ENCODE results near the gene ARMC2. TPM values are rescaled to one million over a fixed set of nuclear protein-coding genes. Genes with fewer than 3 reads are reported as not detected.
"Not testable (repeated sequence)": the region's sequence is repeated elsewhere in the genome, so short reads cannot be mapped to it uniquely, and the experiment has no call there.

Gene ARMC2
- total RNA-seq, 2 experiments from 2014 or later, result 3.9 to 5.2 TPM

DNA sequence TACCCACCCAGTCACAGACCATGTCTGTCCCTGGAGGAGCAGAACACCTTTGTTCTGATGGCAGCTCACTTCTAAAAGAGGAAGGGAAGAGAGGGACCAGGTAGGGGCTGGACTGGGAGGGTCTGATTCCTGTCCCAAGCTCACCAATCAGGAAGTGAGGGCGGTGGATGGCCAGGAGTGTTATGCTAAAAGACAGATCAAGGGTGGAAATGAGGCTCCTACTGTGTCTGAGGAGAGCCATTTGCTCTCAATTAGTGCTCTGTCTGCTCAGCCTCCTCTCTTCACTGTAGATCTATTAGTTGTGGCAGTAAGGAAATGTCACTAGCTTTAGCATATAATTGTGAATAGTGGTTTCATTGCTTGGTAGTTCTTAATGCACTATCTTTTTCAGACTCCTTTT is 72.5 kb downstream of the ARMC2 start:
- Mint-ChIP-seq H3K9me3 (ENCODE audit: low read depth) (peaks cover 3% of the 10 kb centered on the region), H3K27ac (no peak overlapping the region), H3K36me3 (ENCODE audit: low read depth) (peaks cover 7% of the 10 kb centered on the region), H3K4me3 (no peak overlapping the region), H3K4me1 (peaks cover 33% of the 10 kb centered on the region), H3K27me3 (peaks cover 8% of the 10 kb centered on the region)
- intact Hi-C loops (cut with DNase I, micrococcal nuclease), result loop anchor here (1.0 to 5.0 kb wide), 5 partner anchors 37 to 462 kb away; partner anchors contain the start of gene CD164 (in 1 of the 2)
- no peak for ATAC-seq
- ChIA-PET CTCF (interaction anchor here (0.6 to 1.6 kb wide), 5 partner anchors 17 to 153 kb away, joined by 3 to 4 read pairs (median 4); no protein-coding TSS in a partner anchor), POLR2A (interaction anchor here (0.6 kb wide), 1 partner anchor 174 kb away, joined by 3 read pairs; the partner anchor contains the start of gene SESN1)
- DNase-seq, result no peak

DNA sequence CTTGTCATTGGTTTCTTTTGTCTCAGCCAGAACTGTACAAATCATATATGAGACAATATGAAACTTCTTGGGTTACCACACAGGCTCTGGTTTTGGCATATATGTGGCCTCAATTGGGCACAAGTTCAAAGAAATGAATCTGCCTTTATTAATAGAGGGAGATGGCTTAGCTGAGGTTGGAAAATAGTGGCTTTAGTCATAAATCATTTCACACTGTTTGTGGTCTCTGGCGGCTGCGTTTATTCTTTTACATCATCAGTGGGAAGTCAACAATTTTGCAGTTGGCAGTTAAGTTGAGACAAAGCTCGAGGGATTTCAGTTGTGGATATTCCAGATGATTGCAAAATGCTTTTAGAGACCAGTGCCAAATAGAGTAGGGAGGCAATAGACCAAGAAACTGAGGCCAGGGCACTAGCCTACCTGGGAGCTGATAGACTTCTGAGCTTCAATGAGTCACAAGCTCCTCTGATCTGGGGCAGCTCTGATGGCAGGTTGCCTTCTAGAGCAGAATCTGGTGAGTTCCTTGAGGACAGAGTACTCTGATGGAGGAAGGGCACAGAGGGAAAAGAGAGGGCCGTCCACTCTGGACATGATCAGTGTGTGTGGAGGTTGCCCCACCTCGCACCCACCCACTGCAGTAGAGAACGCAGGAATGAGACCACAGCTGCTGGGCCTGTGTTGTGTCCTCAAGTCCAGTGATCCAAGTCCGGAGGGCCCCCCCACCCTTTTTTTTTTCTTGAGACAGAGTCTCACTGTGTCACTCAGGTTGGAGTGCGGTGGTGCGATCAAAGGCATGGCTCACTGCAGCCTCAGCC is 73.5 kb downstream of the ARMC2 start:
- CTCF ChIA-PET, result interaction anchor here (1.0 to 1.8 kb wide), 6 partner anchors 18 to 152 kb away, joined by 3 to 7 read pairs (median 5); no protein-coding TSS in a partner anchor
- ATAC-seq, result peak; percentile 91
- intact Hi-C loops (cut with DNase I, micrococcal nuclease), result loop anchor here (1.0 to 5.0 kb wide), 5 partner anchors 38 to 461 kb away; partner anchors contain the start of gene CD164 (in 1 of the 2)
- peaks cover 8% of the 10 kb centered on the region for H3K36me3 Mint-ChIP-seq (ENCODE audit: low read depth)
- H3K4me3 Mint-ChIP-seq, result no peak overlapping the region
- DNase-seq, result peak; percentile 58
- H3K27me3 Mint-ChIP-seq, result peaks cover 7% of the 10 kb centered on the region
- H3K4me1 Mint-ChIP-seq, result peaks cover 33% of the 10 kb centered on the region
- POLR2A ChIA-PET, result interaction anchor here (0.6 to 1.0 kb wide), 2 partner anchors 12 to 173 kb away, joined by 3 read pairs; partner anchors contain the start of gene SESN1
- peaks cover 3% of the 10 kb centered on the region for H3K9me3 Mint-ChIP-seq (ENCODE audit: low read depth)
- peak overlapping the region; percentile 26 for H3K27ac Mint-ChIP-seq

DNA sequence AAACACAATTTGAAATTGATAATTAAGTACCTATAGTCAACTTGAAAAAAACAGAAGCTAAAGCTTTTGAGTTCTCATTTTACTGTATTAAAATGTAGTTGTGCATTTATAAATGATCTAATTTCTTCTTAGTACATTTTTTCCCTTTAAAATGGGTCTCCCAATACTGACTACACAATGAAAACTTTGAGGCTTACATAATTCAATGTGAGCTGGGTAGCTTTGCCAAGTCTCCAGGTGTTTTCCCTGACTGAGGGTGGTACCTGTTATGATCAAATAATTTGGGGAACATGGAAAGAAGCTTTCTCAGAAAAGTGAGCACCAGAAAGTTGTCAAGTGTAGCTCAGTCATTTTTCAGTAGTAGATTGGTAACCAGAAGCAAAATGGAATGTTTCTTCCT is 74.3 kb downstream of the ARMC2 start:
- POLR2A ChIA-PET, result no interaction called here
- no peak overlapping the region for H3K4me3 Mint-ChIP-seq
- H3K27me3 Mint-ChIP-seq, result peaks cover 7% of the 10 kb centered on the region
- no peak for DNase-seq
- no peak for ATAC-seq
- CTCF ChIA-PET, result interaction anchor here (0.6 to 1.8 kb wide), 7 partner anchors 8 to 490 kb away, joined by 3 to 7 read pairs (median 4); no protein-coding TSS in a partner anchor
- peaks cover 8% of the 10 kb centered on the region for H3K36me3 Mint-ChIP-seq (ENCODE audit: low read depth)
- no peak overlapping the region for H3K27ac Mint-ChIP-seq
- peaks cover 3% of the 10 kb centered on the region for H3K9me3 Mint-ChIP-seq (ENCODE audit: low read depth)
- intact Hi-C loops (cut with DNase I, micrococcal nuclease), result loop anchor here (5.0 kb wide), 2 partner anchors 85 to 460 kb away; partner anchors contain the start of gene CD164 (in 1 of the 2)
- peaks cover 33% of the 10 kb centered on the region for H3K4me1 Mint-ChIP-seq

DNA sequence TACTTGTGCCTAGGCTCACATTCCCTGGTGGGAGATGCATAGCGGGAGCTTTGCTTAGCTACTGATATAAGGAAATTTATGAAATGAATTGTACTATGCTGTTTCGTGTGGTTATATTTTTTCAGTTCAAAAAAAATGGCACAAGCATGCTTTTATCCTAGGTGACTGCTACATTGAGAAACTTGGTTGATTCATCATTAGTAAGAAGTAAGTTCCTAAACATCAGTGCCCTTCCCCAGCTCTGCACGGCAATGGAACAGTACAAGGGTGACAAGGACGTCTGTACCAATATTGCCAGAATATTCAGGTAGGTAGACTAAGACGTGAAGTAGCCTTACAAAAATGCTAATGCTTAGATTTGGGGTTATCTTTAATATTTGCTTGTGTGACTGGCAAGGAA is 79.7 kb downstream of the ARMC2 start:
- Mint-ChIP-seq H3K27me3 (peaks cover 2% of the 10 kb centered on the region), H3K9me3 (ENCODE audit: low read depth) (peaks cover 5% of the 10 kb centered on the region), H3K27ac (no peak overlapping the region), H3K4me1 (peaks cover 18% of the 10 kb centered on the region), H3K4me3 (no peak overlapping the region), H3K36me3 (ENCODE audit: low read depth) (peaks cover 8% of the 10 kb centered on the region)
- no peak for ATAC-seq
- POLR2A ChIA-PET, result no interaction called here
- DNase-seq, result no peak
- intact Hi-C loops (cut with DNase I, micrococcal nuclease), result no loop called here
- CTCF ChIA-PET, result interaction anchor here (1.8 kb wide), 1 partner anchor 145 kb away, joined by 5 read pairs; no protein-coding TSS in a partner anchor

DNA sequence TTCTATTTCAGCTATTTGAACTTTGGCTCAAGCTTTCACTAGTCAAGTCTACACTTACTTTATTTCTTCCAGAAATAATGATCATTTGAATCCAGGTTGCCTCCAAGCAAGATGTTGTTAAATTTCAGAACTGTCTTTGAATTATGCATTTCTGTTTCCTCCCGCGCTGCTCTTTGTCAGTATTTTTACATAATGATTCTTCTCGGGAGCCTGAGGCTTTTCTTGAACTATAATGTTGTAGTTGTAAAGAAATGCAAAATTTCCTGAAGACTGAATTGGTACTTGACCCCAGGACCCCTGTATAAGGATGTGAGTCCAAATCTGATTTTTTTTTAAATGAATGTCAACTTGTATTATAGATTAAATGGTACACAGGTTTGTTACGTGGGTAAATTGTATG is 80.4 kb downstream of the ARMC2 start:
- Mint-ChIP-seq H3K36me3 (ENCODE audit: low read depth) (peaks cover 8% of the 10 kb centered on the region), H3K4me3 (no peak overlapping the region), H3K27me3 (peaks cover 2% of the 10 kb centered on the region), H3K9me3 (ENCODE audit: low read depth) (peaks cover 5% of the 10 kb centered on the region), H3K27ac (no peak overlapping the region), H3K4me1 (peaks cover 16% of the 10 kb centered on the region)
- ChIA-PET POLR2A (no interaction called here), CTCF (interaction anchor here (1.3 to 1.8 kb wide), 2 partner anchors 79 to 144 kb away, joined by 4 to 5 read pairs; no protein-coding TSS in a partner anchor)
- DNase-seq (no peak), ATAC-seq (no peak)
- intact Hi-C loops (cut with DNase I, micrococcal nuclease), result no loop called here

DNA sequence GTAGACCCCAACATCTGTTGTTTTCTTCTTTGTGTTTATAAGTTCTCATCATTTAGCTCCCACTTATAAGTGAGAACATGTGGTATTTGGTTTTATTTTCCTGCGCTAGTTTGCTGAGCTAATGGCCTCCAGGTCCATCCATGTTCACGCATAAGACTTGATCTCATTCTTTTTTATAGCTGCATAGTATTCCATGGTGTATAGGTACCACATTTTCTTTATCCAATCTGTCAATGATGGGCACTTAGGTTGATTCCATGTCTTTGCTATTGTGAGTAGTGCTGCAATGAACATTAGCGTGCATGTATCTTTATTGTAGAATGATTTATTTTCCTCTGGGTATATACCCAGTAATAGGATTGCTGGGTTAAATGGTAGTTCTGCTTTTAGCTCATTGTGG is 82.9 kb downstream of the ARMC2 start:
- POLR2A ChIA-PET; intact Hi-C loops (cut with DNase I, micrococcal nuclease); DNase-seq; H3K4me1 Mint-ChIP-seq; H3K9me3 Mint-ChIP-seq (ENCODE audit: low read depth); H3K4me3 Mint-ChIP-seq; H3K27me3 Mint-ChIP-seq; H3K27ac Mint-ChIP-seq; ATAC-seq; H3K36me3 Mint-ChIP-seq (ENCODE audit: low read depth): not testable (repeated sequence)
- CTCF ChIA-PET, result interaction anchor here (0.6 to 1.3 kb wide), 3 partner anchors 8 to 141 kb away, joined by 3 to 4 read pairs (median 3); no protein-coding TSS in a partner anchor

DNA sequence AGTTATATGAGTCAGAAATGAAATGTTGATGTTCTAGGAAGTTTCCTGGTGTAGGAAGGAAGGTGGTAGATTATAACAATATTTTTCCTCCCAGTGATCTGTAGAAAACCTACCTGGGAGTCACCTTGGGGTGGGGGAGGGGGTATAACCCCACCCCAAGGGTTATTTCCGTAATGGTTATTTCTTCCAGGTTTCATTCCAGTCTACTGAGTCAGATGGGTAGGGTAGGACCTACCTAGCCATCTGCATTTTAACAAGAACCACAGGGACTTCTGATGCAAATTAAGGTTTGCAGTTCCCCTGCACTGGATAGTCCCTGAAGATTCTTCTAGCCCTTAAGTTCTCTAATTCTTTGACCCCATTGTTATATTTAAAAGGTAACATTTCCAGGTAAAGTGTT is 88.9 kb downstream of the ARMC2 start:
- CTCF ChIA-PET, result no interaction called here

DNA sequence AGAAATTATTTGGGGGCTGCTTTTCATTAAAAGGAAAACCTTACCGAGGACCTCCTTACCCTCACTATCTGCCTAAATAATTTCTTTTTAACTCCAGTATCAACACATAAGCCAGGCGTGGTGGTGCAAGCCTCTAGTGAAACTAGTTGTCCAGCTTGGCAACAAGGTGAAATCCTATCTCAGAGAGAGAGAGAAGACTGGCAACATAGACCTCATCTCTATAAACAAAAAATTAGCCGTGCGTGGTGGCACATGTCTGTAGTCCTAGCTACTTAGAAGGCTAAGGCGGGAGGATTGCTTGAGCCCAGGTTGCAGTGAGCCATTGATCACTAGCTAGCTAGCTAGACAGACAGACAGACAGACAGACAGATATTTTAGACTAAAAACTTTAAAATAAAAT is 92.5 kb downstream of the ARMC2 start:
- no peak overlapping the region for H3K27ac Mint-ChIP-seq
- H3K36me3 Mint-ChIP-seq (ENCODE audit: low read depth), result no peaks in the 10 kb centered on the region
- ChIA-PET POLR2A (no interaction called here), CTCF (interaction anchor here (1.6 kb wide), 1 partner anchor 131 kb away, joined by 3 read pairs; no protein-coding TSS in a partner anchor)
- H3K9me3 Mint-ChIP-seq (ENCODE audit: low read depth), result no peaks in the 10 kb centered on the region
- intact Hi-C loops (cut with DNase I, micrococcal nuclease), result no loop called here
- no peaks in the 10 kb centered on the region for H3K27me3 Mint-ChIP-seq
- ATAC-seq (no peak), DNase-seq (no peak)
- peaks cover 37% of the 10 kb centered on the region for H3K4me1 Mint-ChIP-seq
- H3K4me3 Mint-ChIP-seq, result no peak overlapping the region

More for the DNA sequence above, 88.9 kb downstream of the ARMC2 start:
- no peaks in the 10 kb centered on the region for H3K36me3 Mint-ChIP-seq (ENCODE audit: low read depth)
- no peaks in the 10 kb centered on the region for H3K27me3 Mint-ChIP-seq
- POLR2A ChIA-PET, result no interaction called here
- DNase-seq (no peak), ATAC-seq (no peak)
- no peak overlapping the region for H3K27ac Mint-ChIP-seq
- no peak overlapping the region for H3K4me3 Mint-ChIP-seq
- H3K4me1 Mint-ChIP-seq, result peaks cover 7% of the 10 kb centered on the region
- intact Hi-C loops (cut with DNase I, micrococcal nuclease), result no loop called here
- H3K9me3 Mint-ChIP-seq (ENCODE audit: low read depth), result no peaks in the 10 kb centered on the region

DNA sequence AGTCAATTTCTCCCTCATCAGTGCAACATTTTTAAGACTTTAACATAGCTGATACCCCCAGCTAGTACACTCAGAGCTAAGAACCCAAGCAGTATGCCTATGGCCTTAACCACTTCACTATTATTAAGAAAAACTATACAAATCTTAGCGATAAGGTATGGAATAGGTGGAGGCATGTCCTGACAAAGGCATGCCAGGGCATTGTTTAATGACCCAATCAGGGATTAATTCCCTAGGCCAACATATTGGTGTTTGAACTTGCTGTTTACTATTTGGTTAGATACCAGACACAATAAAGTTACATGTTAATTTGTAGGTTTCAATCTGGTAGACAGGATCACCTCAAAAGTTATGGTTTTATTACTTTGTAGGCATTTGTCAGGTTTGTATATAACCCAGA is 93.1 kb downstream of the ARMC2 start:
- intact Hi-C loops (cut with DNase I, micrococcal nuclease), result no loop called here
- no peak overlapping the region for H3K27ac Mint-ChIP-seq
- no peaks in the 10 kb centered on the region for H3K27me3 Mint-ChIP-seq
- H3K9me3 Mint-ChIP-seq (ENCODE audit: low read depth), result no peaks in the 10 kb centered on the region
- H3K36me3 Mint-ChIP-seq (ENCODE audit: low read depth), result no peaks in the 10 kb centered on the region
- no peak for DNase-seq
- ChIA-PET CTCF (interaction anchor here (1.0 to 1.6 kb wide), 2 partner anchors 8 to 130 kb away, joined by 3 read pairs; no protein-coding TSS in a partner anchor), POLR2A (no interaction called here)
- H3K4me1 Mint-ChIP-seq, result peaks cover 38% of the 10 kb centered on the region
- no peak for ATAC-seq
- no peak overlapping the region for H3K4me3 Mint-ChIP-seq

DNA sequence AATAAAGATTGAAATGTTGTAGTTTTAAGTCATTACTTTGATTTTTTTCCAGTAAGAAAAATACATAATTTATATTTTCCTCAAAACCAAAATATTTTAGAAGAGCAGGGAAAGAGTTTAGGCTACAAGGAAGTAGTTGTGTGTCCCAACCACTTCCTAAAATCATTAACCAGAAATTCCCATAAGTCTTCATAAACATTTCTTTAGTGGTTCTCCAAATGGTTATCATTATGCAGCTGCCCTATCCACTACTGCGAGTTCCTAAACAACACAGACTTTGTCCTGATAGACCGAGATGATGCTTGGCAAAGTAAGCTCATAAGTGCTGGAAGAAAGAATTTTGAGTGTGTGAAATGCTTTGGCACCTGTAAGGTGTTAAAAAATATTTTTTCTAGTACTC is 93.6 kb downstream of the ARMC2 start:
- intact Hi-C loops (cut with DNase I, micrococcal nuclease), result no loop called here
- ChIA-PET CTCF (interaction anchor here (1.0 to 1.1 kb wide), 2 partner anchors 9 to 17 kb away, joined by 3 to 4 read pairs; no protein-coding TSS in a partner anchor), POLR2A (no interaction called here)
- Mint-ChIP-seq H3K36me3 (ENCODE audit: low read depth) (no peaks in the 10 kb centered on the region), H3K9me3 (ENCODE audit: low read depth) (no peaks in the 10 kb centered on the region), H3K4me1 (peaks cover 44% of the 10 kb centered on the region), H3K27me3 (no peaks in the 10 kb centered on the region), H3K27ac (no peak overlapping the region), H3K4me3 (no peak overlapping the region)
- no peak for ATAC-seq
- DNase-seq, result no peak

DNA sequence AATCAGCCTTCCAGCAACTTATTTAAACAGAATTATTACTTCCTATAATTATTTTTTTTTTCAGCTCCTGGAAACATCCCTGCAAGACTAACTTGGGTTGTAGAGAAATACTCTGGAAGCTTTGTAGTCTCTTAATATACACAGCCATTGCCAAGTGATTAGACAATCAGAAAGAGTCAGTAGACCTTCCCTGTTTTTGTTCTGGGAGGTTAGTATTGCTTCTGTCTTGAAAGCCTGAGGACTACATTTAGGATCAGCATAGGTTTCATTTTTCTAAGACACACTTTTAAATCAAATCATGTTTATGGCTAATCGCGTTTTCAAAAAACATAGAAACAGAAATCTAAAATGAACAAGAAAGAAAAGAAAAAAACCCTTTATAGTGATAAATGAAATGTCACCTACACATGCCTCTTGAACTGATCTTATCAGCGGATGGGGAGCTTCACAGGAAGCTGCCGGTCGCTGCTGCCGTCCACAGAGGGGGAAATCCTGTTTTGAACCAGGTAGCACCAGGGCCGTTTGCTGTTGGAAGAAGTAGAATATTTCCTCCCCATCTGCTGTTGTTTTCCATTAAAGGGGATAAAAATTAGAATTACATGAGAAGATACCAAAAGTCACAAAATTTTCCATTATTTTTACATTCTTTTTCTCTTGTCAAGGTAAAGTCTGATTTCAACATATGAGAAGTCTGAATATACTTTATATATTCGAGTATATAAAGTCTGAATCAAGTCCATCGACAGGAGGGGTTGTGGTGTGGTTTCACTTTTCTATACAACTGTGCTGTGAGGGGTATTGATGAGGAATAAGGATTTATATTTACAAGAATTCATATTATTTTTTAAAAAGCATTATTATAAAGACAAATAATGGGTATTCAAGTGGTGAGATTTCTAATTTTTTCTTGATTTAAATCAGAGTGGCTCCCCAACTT is 94.6 kb downstream of the ARMC2 start:
- Mint-ChIP-seq H3K4me3 (peak overlapping the region; percentile 38), H3K27ac (peak overlapping the region; percentile 71), H3K36me3 (ENCODE audit: low read depth) (no peaks in the 10 kb centered on the region), H3K27me3 (no peaks in the 10 kb centered on the region), H3K9me3 (ENCODE audit: low read depth) (no peaks in the 10 kb centered on the region), H3K4me1 (peaks cover 50% of the 10 kb centered on the region)
- peak; percentile 70 for DNase-seq
- ChIA-PET CTCF (interaction anchor here (0.5 to 1.3 kb wide), 7 partner anchors 9 to 129 kb away, joined by 3 to 4 read pairs (median 3); no protein-coding TSS in a partner anchor), POLR2A (interaction anchor here (0.7 kb wide), 1 partner anchor 60 kb away, joined by 4 read pairs; no protein-coding TSS in a partner anchor)
- intact Hi-C loops (cut with DNase I, micrococcal nuclease), result no loop called here
- ATAC-seq, result peak; percentile 88

Data from activated CD4-positive, alpha-beta T cell treated with anti-CD3 and anti-CD28 coated beads for 36 hours (primary cell).